Kidney capillary endothelial cell (primary cell): ENCODE measurements around the gene GINS2.

Experiments
- DNase-seq: peaks from one replicate; pipeline ENCODE4 v3.0.0-alpha.2; 2018; ENCODE audit warnings: low spot score

Gene GINS2

DNA sequence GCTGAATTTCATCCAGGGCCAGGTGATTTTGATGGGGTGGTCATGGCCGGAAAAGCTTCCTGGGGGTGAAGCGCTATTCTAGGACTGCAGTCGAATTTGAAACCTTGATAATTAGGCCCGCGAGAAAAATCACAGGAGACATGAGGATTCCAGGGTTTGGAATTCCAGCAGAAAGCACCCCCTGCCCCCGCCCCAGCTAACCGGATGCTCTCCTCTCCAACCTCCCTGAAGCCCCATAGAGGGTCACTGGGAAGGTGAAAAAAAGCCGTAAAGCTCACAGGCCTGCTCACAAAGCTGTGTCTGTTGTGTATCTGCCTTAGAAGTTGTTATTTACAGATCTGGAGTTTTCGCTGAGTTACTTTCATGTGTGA lies 1.2 kb upstream of the GINS2 start:
- DNase-seq: no peak

DNA sequence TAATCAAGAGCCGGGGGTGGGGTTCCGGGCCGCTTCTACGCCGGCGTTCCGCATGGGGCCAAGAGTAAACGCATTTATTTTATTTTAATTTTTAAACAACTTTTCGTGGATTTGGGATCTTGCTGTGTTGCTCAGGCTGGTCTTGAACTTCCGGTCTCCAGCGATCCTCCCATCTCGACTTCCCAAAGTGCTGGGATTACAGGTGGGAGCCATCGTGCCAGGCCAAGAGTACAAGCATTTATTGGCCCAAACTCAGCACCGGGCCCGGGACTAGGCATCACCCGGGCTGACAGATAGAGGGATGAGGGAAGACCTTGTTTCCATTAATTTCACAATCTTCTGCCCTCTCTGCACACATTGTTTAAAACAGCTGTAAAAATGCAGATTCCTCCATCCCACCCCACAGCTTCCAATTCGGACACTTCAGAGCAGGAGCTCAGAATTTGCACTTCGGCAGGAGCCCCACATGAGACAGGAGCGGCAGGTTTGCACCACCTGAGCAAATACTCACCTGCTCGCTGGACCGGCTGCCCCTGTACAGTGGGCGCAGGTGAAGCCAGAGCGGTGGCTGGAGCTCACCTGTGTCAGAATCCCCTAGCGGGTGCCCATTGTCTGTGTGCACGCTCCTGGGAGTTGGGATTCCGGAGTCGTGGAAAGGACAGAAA lies 663 bp upstream of the GINS2 start:
- no peak for DNase-seq

DNA sequence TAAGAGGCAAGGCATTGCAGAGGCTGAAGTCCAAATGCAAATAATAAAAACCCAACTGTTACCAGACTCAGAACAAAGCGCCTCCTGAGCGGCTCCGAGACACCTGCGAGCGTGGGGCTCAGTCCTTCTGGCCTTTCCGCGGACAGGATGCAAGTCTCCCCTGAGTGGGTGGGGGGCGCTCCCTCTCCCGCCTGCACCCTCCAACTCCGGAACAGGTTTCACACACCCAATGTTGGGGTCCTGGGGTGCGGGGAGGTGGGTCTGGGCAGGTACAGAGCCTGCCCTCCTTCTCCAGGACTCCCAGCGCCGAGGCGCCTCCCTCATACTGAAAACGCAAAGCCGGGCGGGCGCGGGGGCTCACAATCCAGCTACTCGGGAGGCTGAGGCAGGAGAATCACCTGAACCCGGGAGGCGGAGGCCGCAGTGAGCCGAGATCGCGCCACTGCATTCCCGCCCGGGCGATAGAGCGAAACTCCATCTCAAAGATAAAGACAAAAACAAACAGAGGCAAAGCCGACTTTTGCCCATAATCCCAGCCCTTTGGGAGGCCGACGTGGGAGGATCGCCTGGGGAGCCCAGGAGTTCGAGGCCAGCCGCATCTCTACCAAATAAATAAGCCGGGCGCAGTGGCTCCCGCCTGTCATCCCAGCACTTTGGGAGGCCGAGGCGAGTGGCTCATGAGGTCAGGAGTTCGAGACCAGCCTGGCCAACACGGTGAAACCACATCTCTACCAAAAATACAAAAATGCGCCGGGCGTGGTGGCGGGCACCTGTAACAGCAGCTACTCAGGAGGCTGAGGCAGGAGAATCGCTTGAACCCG lies 893 bp downstream of the GINS2 start:
- no peak for DNase-seq

DNA sequence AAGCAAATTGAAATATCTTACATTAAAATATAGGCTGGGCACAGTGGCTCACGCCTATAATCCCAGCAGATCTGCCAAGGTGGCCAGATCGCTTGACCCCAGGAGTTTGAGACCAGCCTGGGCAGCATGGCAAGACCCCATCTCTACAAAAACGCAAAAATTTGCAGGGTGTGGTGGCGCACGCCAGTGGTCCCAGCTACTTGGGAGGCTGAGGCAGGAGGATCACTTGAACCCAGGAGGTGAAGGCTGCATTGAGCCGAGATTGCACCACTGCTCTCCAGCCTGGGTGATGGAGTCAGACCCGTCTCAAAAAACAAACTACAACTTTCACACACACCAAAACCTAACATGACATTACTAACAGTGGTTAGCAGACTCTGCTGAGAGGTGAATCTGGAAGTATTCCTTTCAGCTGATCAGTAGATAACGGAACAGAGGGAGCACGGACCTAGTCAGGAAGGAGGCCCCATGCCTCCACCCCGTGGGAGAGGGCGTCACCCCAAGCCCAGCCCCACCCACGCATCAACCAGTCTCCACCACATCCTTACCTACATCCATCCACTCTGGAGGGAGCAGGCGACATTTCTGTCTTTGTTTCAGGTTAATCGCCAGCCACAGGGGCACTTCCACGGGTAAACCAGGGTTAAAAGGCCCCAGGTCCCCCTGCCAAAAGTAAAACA lies 1.7 kb downstream of the GINS2 start:
- DNase-seq: no peak

DNA sequence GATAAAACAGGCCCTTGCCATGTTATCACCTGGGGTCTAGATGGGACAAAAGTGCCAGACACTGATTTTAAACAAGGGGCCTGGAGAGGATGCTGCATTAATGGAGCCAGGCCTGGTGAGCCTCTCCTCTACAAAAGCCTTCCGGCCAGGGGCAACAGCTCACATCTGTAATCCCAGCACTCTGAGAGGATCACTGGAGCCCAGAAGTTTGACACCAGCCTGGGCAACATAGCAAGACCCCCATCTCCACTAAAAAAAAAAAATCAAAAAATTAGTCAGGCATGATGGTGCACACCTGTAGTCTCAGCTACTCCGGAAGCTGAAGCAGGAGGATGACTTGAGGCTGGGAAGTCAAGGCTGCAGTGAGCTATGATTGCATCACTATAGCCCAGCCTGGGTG lies 3.5 kb downstream of the GINS2 start:
- no peak for DNase-seq

DNA sequence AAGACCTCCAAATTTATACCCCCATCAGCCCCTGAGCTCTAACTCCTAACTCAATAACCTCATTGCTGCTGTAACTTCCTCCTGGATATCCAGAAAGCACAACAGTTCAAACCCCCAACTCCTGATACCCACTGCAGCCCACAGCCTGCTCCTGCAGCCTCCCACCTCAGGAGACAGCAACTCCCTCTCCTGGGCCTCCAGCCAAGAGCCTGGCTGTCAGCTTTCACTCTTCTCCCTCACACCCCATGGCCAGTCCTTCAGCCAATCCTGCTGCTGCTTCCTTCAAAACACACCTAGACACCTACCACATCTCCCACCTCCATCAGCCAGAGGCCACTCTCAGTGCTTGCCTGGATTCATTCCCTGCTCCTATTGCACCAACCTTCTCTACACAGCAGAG lies 5.4 kb downstream of the GINS2 start:
- no peak for DNase-seq

DNA sequence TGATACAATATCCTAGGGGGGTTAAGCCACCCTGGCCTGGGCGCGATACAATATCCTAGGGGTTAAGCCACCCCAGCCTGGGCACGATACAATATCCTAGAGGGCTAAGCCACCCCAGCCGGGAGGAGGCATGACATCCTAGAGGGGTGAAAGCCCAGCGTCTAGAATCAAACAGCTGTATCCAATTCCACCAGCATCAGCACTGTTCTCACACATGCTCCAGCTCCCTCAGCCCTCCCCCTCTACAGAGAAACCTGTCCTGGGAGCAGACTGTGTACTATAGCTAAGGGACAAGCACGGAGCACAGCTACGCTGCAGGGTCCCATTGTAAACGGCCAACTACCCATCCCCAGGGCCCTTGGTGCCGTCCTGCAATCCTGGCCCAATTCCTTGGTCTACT lies 6.2 kb downstream of the GINS2 start:
- DNase-seq: no peak

DNA sequence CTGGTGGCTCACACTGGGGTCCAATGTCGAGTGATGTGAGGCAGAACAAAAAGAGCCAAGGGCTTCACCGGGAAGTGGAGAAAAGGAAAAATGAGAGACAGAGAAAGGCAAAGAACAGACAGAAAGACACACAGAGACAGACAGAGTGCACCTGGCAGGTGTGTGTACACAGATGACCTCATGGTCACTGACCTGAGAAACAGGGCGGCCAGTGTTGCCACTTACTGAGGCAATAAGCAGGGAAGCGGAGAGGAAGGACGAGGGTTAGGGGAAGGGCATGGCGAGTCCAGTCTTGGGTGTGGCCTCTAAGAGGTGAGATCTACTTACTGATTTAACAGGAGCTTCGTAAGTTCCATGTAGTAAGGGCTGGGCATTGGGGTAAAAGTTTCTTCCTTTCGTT lies 7.5 kb downstream of the GINS2 start:
- DNase-seq: no peak

DNA sequence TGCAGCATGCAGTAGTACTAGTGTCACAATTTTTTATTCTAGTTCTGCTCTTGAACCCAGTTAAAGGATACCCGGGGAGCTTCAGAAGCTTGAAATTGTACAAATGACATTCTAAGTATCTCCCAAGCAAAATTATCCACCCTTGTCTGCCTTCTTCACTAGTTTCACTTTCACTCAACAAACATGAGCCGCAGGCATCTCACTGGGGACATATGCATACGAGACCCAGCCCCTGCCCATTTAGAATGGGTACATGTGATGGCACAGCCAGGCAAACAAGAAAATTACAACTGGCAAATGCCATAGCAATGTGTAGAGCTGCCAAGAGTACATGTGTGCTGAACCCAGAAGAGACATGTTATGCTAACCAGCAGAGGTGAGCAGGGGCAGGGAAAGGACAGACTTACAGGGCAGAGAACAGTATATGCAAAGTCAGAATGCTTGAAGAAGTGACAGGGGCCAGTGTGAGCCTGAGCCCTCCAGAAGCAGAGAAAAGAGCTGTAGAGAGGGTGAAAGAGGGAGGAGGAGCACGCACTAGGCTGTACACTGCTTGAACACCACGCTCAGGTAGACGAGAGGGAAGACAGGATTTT lies 8.3 kb downstream of the GINS2 start:
- DNase-seq: no peak

DNA sequence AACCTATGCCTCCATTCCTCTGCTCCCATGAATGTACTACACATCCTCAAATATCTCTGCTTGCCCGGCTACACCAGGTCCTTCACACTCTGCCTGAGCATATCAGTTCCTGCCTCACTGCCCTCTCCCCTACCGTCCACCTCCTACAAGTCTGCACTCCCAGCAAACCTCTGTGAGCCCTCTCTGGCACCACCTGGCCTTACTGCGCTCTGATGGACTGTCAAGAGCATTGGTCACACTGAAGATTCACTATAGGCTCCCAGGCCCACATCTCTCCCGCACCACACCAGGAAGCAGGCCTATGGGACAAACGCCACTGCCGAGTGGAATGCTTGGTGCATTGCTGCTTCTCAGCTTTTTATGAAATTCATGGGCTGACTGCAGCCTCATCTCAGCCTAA lies 8.9 kb downstream of the GINS2 start:
- DNase-seq: no peak

DNA sequence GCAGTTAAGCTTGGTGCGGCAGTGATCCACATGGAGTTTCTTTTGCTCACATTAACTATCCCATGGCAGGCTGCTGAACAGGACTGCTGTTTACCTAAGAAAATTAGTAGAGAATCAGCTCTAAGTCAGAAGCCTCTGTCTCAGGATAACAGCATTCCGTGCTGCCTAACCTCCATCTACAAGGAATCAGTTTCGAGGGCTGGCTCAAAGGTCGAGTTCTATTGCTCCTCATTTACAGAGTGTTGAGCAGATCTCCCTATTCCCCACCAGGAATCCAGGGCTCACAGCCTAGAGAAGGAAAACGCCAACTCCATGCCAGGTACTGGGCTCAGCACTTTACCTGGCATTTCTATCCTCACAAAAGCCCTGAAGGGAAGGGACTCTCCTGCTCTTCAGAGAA lies 9.9 kb downstream of the GINS2 start:
- no peak for DNase-seq

DNA sequence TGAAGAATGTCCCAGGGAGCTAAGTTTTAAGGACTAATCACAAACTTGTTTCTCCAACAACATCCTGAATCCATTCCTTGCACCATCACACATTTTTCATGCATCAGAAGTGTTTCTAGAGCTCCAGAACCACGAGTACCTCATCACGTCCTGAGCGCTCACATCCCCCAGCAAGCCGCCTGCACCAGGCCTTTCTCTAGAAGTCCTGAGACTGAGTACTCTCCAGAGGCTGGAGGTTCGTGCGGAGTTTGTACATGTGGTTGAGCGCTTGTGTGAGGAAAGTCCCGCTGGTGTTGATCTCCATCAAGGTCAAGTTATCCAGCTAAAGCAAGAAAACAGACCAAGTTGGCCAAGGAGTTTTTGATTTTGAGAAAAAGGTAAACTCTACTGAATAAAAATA lies 10.7 kb downstream of the GINS2 start:
- DNase-seq: no peak

DNA sequence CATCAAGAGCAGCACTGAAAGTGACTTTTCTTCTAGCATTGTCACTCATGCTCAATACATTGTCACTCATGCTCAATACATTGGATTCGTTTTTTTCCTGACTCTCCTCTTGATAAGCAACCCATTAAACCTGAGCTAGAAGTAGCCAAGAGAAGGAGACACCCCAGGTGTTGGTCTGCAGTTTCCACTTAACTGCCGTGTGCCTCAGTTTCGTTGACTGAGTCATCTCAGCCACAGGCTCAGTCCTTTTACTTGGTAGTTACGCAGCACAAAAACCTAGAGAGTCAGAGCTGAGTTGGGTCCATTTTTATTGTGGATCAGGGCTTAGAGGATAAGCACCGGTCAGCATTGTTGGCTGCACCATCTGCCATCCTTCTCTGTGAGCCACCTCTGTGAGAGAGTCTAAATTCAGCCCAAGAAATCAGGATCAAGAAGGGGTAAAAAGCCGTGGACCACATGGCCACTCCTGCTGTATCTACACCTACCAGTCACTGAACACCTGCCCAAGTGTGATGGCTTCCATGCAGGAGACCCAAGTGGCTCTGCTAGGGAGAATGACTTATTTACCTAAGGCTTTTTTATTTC lies 11.3 kb downstream of the GINS2 start:
- no peak for DNase-seq

DNA sequence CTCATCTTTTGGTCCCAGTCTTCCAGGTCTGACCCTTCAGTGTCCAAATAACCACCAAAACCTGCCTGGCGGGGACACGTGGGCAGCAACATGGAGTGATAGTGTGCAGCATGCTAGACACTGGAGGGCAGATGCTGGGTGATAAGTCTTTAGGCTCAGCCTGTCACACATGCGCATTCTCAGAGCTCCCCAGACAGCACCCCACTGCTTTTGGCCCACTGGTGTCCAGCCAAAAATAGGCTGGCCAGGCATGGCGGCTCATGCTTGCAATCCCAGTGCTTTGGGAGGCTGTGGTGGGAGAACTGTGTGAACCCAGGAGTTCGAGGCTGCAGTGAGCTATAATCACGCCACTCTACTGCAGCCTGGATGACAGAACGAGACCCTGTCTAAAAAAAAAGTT lies 12.3 kb downstream of the GINS2 start:
- DNase-seq: no peak

DNA sequence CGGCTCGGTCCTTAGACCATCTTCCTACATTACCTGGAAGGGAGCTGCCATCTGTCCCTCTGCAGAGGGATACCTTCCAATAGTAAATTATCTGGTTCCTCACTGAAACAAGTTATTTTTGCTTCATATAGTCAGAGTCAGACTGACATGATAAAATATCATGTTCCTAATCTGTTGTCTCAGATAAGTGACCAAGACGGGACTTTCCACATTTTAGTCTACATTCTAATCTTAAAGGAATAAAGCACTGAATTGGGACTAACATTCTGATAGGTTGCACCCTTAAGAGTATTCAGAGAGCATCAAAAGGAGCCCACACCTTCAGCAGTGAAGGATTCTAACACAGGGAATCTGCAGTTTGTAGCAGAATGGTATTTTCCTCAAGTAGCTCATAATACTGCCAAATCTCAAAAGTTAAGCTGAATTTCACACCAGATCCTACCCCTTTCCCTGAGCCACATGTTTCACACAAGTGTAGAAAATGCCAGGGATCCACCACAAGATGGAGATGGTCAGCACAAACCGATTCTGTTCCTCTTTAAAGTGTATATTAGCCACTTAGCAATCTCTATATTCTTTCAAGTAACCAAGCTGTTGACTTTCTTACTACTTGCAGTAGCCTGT lies 13.4 kb downstream of the GINS2 start:
- DNase-seq: no peak

DNA sequence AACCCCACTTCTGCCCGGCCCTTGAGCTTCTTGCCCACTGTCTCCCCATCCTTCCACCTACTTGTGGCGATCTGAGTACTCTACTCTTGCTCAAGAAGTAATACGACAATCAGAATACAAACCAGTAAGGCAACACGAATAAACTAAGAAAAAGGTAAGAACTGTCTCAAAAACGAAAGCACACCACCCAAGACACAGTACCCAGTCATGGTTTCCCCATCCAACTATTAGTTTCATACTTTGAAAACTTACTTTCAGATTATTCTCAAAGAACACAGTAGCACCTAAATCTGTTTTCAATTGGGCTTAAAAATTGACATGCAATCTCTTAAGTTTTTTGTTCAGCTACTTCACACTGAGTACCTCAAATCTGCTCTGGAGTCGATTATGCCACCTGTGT lies 13.9 kb downstream of the GINS2 start:
- DNase-seq: no peak

DNA sequence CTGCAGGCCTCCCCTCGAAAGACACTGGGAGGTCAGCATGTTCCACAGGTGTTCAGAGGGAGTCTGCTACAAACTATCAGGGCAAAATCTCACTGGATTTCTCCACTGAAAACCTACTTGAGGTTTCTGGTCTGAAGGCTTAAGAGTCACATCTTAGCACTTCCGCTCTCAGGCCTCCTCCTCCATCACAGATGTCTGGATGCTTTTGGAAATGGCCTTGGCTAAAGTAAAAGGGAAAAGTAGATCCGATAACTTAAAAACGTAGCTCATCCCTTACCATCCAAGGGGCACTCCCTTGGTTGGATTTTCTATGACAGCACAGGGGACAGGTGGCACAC lies 14.4 kb downstream of the GINS2 start:
- DNase-seq: no peak

DNA sequence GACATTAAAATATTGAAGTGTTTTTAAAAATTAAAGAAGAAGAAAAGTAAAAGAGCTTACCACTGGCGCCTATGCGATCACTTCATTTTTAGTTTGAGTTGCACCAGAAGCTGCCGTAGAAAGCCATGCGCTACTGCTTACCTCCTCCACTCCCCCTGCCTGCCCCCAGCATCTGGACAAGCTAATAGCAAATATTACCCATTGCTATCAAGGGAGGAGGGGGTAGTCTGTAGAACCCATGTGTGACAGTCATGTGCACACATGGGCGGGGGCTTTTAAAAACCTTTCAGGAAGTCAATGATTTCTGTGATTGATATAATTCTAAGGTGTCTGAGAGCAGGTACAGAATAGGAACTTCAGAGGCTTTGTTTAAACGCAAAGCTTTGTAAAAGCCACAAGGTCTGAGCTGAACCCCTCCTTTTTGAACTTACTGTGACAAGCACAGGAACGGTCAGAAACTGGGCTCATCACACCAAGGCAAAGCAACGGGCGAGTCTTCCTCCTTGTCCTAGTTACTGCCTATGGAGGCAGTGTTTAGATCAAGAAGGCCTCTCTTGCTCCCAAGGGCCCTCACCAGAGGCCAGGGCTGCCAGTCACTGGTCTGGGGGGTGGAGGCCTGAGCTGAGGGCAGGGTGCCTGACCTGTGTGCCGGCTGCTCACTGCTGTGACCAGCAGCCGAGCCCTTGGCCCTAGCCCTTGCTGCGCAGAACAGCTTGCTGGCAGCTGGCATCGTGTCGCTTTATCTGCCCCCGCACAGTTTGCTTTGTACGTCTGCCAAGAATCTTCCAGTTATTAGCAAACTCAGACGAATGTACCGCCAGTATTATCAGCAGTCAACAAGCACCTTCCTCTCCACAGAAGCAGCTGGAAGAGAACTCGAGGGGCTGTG lies 15.0 kb downstream of the GINS2 start:
- no peak for DNase-seq

DNA sequence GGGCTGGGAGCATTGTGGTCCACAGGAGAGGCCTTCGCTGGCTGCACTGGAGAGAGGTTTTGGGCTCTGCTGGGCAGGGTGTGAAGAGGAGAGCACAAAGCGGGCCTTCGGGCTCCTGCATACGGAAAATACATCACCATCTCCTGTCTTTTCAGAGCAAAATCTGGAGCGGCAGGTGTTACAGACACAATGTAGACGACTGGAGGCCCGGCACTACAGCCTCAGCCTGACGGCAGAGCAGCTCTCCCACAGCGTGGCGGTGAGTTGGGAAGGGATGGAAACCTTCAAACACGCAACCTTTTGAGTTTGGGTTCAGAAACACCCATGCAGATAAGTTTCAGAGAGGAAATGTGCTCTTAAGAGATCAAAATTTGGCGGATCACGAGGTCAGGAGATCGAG lies 17.9 kb downstream of the GINS2 start:
- DNase-seq: no peak

DNA sequence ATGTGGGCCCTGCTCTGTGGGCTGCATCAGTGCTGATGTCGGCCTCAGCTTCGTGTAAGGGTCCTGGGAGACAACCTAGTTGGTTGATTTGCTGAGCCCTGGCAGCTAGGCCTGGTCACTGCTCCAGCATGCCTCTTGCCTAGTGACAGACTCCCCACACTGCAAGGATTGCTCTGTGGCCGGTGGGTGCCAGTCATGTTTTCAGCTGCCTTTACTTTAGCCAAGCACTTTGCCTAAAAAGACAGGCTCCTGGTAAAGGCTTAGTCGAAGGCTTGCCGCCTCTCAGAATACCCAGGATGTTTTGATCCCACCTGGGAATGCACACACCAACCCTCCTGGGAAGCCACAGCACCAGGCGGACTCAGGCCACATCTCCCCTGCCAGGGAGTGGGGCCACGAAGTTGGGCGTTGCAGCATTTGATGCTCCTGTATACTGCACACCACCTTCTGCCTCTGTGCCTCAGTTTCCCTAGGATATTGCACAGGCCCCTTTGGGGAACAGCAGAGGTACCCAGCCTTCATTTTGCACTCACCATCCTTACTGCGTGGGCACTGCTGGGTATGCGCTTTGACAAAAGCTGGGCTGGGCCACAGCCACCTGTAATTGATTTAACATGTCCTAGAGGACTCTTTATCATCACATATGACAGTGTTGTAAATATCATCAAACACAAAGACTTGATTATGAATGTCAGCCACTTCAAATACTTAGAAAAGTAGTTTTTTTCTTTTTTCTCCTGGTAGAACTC lies 19.9 kb downstream of the GINS2 start:
- no peak for DNase-seq
